ENCODE measurements around the gene ACSF2.
A peak's percentile ranks its signal among the peaks of the same experiment; 100 is the strongest.
"Not testable (repeated sequence)": the region's sequence is repeated elsewhere in the genome, so short reads cannot be mapped to it uniquely, and the experiment has no call there.

Gene ACSF2

DNA sequence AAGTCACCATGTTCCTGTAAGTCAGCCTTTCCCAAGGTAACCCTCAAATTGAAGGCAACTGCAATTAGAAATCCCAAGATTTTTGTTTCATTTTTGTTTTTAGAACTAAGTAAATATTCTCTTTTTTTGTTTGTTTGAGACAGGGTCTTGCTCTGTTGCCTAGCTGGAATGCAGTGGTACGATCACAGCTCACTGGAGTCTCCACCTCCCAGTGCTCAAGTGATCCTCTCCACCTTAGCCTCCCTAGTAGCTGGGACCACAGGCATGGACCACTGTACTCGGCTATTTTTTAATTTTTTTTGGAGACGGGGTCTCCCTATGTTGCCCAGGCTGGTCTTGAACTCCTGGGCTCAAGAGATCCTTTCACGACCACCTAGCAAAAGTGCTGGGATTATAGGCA lies 18.1 kb upstream of the ACSF2 start:
- Histone ChIP-seq H3K27ac (ENCODE audit: low read depth, low read length) (no peak overlapping the region), H3K27me3 (ENCODE audit: control insufficient read depth, insufficient read depth, low read length) (no peaks in the 10 kb centered on the region), H3K9me3 (ENCODE audit: control insufficient read depth, insufficient read depth, low read depth, low read length) (peaks cover 2% of the 10 kb centered on the region; the same call in 1 of the 2 replicates), H3K36me3 (ENCODE audit: control insufficient read depth, insufficient read depth, low read length) (no peaks in the 10 kb centered on the region), H3K9ac (ENCODE audit: low read length) (no peak overlapping the region), H3K4me1 (ENCODE audit: control insufficient read depth, insufficient read depth, low read length) (peaks cover 1% of the 10 kb centered on the region; the same call in 1 of the 2 replicates), H3K4me3 (ENCODE audit: low read depth, low read length) (no peak overlapping the region)

GRCh38 chr17:50412188-50412732 lies 13.8 kb upstream of the ACSF2 start:
- no peak overlapping the region for H3K27ac ChIP-seq (ENCODE audit: low read depth, low read length)
- H3K4me3 ChIP-seq (ENCODE audit: low read depth, low read length), result no peak overlapping the region
- peaks cover 2% of the 10 kb centered on the region; the same call in 1 of the 2 replicates for H3K9me3 ChIP-seq (ENCODE audit: control insufficient read depth, insufficient read depth, low read depth, low read length)
- H3K4me1 ChIP-seq (ENCODE audit: control insufficient read depth, insufficient read depth, low read length), result no peaks in the 10 kb centered on the region
- no peaks in the 10 kb centered on the region for H3K27me3 ChIP-seq (ENCODE audit: control insufficient read depth, insufficient read depth, low read length)
- no peaks in the 10 kb centered on the region for H3K36me3 ChIP-seq (ENCODE audit: control insufficient read depth, insufficient read depth, low read length)
- no peak overlapping the region for H3K9ac ChIP-seq (ENCODE audit: low read length)

DNA sequence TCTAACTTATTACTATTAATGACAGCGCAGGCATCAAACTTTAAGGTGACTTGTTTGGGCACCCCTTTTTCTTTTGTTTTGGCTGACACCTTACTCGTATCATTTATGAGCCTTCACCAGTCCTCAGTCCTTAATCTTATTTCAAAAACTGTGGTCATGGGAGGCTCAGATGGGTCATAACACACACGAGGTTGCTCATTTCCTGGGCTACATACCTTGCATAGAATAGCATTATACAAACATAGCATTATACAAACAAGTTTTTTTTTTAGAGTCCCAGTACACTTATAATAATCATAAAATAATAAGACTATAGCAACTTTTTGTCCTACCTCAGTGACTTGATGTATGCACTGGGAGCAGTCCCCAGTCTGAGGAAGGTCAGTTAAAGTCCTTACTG lies 11.2 kb upstream of the ACSF2 start:
- peaks cover 2% of the 10 kb centered on the region; the same call in 1 of the 2 replicates for H3K9me3 ChIP-seq (ENCODE audit: control insufficient read depth, insufficient read depth, low read depth, low read length)
- H3K36me3 ChIP-seq (ENCODE audit: control insufficient read depth, insufficient read depth, low read length), result no peaks in the 10 kb centered on the region

DNA sequence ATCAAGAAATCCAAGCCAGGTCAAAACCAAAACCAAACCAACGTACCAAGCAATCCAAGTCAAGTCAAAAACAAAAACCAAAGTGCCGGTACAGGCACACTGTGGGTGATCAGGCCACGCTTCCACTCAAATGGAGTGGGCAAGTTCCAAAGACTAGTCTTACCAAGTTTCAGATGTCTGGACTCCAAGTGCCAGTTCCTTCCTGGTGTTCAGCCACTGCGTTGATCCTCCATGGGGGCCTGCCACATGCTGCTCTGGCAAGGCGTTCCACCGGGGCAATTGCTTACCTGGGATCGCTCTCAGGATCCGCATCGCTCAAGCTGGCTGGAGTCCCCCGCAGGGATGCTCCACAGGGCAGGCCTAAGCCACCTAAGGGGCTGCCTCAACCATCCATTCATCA lies 6.4 kb upstream of the ACSF2 start:
- H3K27ac ChIP-seq (ENCODE audit: low read depth, low read length); H3K4me1 ChIP-seq (ENCODE audit: control insufficient read depth, insufficient read depth, low read length); H3K27me3 ChIP-seq (ENCODE audit: control insufficient read depth, insufficient read depth, low read length); H3K9me3 ChIP-seq (ENCODE audit: control insufficient read depth, insufficient read depth, low read depth, low read length); H3K9ac ChIP-seq (ENCODE audit: low read length); H3K36me3 ChIP-seq (ENCODE audit: control insufficient read depth, insufficient read depth, low read length); H3K4me3 ChIP-seq (ENCODE audit: low read depth, low read length): not testable (repeated sequence)

More for the DNA sequence above, 11.2 kb upstream of the ACSF2 start:
- Histone ChIP-seq H3K27me3 (ENCODE audit: control insufficient read depth, insufficient read depth, low read length) (no peaks in the 10 kb centered on the region), H3K27ac (ENCODE audit: low read depth, low read length) (no peak overlapping the region), H3K9ac (ENCODE audit: low read length) (no peak overlapping the region), H3K4me3 (ENCODE audit: low read depth, low read length) (no peak overlapping the region), H3K4me1 (ENCODE audit: control insufficient read depth, insufficient read depth, low read length) (no peaks in the 10 kb centered on the region)

DNA sequence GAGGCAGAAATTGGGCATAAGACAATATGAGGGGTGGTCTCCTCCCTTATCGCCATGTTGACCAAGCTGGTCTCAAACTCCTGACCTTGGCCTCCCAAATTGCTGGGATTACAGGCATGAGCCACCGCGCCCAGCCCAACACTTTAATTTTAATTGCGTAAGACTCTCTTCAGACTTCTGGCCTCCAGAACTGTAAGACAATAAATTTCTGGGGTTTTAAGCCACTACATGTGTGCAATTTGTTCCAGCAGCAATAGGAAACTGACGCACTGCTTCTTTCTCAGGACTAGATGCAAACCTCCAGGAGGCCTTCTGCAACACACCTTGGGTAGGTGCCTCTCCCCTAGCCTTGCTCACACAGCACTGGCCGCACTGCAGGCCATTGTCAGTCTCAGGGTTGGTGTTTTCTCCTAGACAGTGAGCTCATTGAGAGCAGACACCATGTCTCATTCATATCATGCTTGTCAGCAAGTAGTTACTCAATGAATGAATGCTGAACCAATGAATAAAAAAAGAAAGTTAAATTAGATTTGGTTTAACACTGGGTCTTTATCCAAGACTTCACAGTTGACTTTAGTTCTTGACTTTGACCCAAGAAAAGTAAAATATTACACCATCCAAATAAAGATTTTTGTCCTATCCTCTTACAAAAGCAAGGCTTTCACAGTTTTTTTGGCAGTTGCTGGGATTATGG lies 5.5 kb upstream of the ACSF2 start:
- Histone ChIP-seq H3K36me3 (ENCODE audit: control insufficient read depth, insufficient read depth, low read length) (no peaks in the 10 kb centered on the region), H3K27ac (ENCODE audit: low read depth, low read length) (no peak overlapping the region), H3K9ac (ENCODE audit: low read length) (no peak overlapping the region), H3K4me1 (ENCODE audit: control insufficient read depth, insufficient read depth, low read length) (peaks cover 6% of the 10 kb centered on the region; the same call in 1 of the 2 replicates), H3K9me3 (ENCODE audit: control insufficient read depth, insufficient read depth, low read depth, low read length) (no peaks in the 10 kb centered on the region), H3K4me3 (ENCODE audit: low read depth, low read length) (no peak overlapping the region), H3K27me3 (ENCODE audit: control insufficient read depth, insufficient read depth, low read length) (peaks cover 7% of the 10 kb centered on the region)

DNA sequence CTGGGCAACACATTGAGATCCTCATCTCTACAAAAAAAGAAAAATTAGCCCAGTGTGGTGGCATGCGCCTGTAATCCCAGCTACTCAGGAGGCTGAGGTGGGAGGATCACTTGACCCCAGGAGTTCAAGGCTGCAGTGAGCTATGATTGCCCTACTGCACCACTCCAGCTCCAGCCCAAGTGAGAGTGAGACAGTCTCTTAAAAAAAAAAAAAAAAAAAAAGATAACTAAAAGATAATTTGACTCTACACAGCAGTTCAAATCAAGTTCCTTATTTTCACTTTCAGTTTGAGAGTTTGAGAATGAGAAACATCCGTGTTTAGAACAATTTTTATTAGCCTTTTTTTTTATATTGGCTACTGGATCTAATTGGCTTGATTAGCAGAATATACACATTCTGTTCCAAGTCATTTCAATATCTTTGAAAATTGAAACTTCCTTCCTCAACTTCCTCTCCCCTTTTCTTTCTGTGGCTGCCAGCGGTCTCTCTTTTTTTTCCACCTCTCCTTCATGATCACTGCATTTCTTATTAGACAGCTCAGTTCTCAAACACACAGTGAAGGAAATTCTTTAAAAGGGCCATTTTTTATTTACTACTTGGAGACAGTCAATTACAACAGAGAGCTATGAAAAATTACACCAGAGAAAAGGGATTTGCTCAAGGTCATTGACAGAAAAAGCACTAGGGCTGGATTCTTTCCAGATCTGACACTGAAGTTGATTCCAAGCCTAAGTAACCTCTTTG lies 4.5 kb upstream of the ACSF2 start:
- Histone ChIP-seq H3K27me3 (ENCODE audit: control insufficient read depth, insufficient read depth, low read length) (peaks cover 7% of the 10 kb centered on the region), H3K36me3 (ENCODE audit: control insufficient read depth, insufficient read depth, low read length) (no peaks in the 10 kb centered on the region), H3K27ac (ENCODE audit: low read depth, low read length) (no peak overlapping the region), H3K9ac (ENCODE audit: low read length) (no peak overlapping the region), H3K9me3 (ENCODE audit: control insufficient read depth, insufficient read depth, low read depth, low read length) (no peaks in the 10 kb centered on the region), H3K4me1 (ENCODE audit: control insufficient read depth, insufficient read depth, low read length) (peaks cover 9% of the 10 kb centered on the region; the same call in 1 of the 2 replicates), H3K4me3 (ENCODE audit: low read depth, low read length) (no peak overlapping the region)

- no peaks in the 10 kb centered on the region for H3K36me3 ChIP-seq (ENCODE audit: control insufficient read depth, insufficient read depth, low read length)
- peaks cover 18% of the 10 kb centered on the region for H3K4me1 ChIP-seq (ENCODE audit: control insufficient read depth, insufficient read depth, low read length)
- no peak overlapping the region for H3K27ac ChIP-seq (ENCODE audit: low read depth, low read length)
- peaks cover 7% of the 10 kb centered on the region for H3K27me3 ChIP-seq (ENCODE audit: control insufficient read depth, insufficient read depth, low read length)
- H3K9me3 ChIP-seq (ENCODE audit: control insufficient read depth, insufficient read depth, low read depth, low read length), result no peaks in the 10 kb centered on the region
- no peak overlapping the region for H3K4me3 ChIP-seq (ENCODE audit: low read depth, low read length)
- H3K9ac ChIP-seq (ENCODE audit: low read length), result no peak overlapping the region
Observed at GRCh38 chr17:50422738-50423137, 3.3 kb upstream of the ACSF2 start.

GRCh38 chr17:50423553-50424159 lies 2.4 kb upstream of the ACSF2 start:
- H3K36me3 ChIP-seq (ENCODE audit: control insufficient read depth, insufficient read depth, low read length), result no peaks in the 10 kb centered on the region
- no peak overlapping the region for H3K4me3 ChIP-seq (ENCODE audit: low read depth, low read length)
- no peaks in the 10 kb centered on the region for H3K9me3 ChIP-seq (ENCODE audit: control insufficient read depth, insufficient read depth, low read depth, low read length)
- H3K9ac ChIP-seq (ENCODE audit: low read length), result no peak overlapping the region
- peaks cover 18% of the 10 kb centered on the region for H3K4me1 ChIP-seq (ENCODE audit: control insufficient read depth, insufficient read depth, low read length)
- peaks cover 7% of the 10 kb centered on the region for H3K27me3 ChIP-seq (ENCODE audit: control insufficient read depth, insufficient read depth, low read length)
- H3K27ac ChIP-seq (ENCODE audit: low read depth, low read length), result no peak overlapping the region

DNA sequence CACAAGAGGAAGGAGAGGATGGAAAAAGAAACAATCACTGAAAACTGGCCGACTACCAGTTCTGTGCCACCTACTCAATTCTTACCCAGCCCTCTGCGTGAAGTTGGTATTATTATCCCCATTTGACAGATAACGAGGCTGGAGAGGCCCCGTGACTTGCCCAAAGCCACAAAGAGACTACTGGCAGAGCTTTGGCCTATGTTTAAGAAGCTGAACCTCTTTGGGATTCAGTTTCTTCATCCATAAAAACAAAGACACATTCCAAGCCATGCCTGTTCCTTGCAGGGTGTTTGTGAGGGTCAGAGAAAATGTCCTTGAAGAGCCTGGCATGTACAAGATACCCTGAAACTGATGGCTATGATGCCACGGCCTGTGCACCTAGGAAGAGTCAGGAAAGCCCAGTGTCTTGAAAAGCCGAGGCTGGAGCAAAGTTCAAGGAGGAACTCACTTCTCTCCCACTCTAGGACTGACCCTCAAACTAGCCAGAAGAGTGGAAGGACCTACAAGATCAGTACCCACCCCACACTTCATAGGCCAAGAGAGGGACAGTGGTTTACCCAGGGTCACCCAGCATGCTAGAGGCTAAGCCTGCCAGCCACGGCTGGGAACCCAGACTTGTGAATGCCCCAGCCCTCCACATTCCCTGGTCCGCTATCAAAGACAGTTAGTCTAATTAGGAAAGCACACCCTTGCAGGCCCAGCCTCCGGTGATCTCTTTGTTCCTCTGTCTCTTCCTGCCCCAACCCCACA lies 1.6 kb upstream of the ACSF2 start:
- H3K4me3 ChIP-seq (ENCODE audit: low read depth, low read length), result no peak overlapping the region
- peaks cover 7% of the 10 kb centered on the region for H3K27me3 ChIP-seq (ENCODE audit: control insufficient read depth, insufficient read depth, low read length)
- H3K9me3 ChIP-seq (ENCODE audit: control insufficient read depth, insufficient read depth, low read depth, low read length), result no peaks in the 10 kb centered on the region
- no peak overlapping the region for H3K27ac ChIP-seq (ENCODE audit: low read depth, low read length)
- H3K9ac ChIP-seq (ENCODE audit: low read length), result no peak overlapping the region
- peaks cover 18% of the 10 kb centered on the region for H3K4me1 ChIP-seq (ENCODE audit: control insufficient read depth, insufficient read depth, low read length)
- H3K36me3 ChIP-seq (ENCODE audit: control insufficient read depth, insufficient read depth, low read length), result peaks cover 3% of the 10 kb centered on the region; the same call in 1 of the 2 replicates

DNA sequence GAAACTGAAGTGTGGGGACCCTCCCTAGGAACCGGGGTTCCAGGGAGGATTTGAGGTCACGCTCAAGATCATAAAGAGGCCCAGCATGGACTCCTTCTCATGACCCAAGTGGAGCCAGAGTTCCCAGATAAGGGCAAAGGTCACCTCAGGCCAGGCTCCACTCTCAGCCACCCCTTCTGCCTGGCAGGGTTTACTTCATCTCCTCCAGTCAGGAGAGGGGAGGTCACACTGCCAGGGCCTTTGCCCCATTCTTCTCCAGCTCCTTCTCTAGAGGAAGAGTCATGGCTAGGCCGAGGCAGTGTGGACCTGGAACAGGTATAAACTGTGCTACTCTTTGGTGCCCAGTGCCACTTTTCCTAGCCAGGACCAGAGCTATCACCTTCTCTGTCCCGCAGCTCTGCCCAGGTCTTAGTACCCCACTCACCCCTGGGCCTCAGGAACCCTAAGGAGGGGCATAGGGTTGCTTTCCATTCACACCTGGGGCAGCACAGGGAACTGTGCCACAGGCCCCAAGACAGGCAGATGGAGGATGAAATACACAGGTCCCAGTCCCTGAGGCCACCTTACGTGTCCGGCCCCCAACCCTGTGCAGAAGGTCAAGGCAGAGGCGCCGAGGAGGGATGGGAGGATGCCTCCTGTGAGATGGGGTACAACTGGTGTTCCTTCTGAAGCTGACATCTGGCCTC lies 879 bp upstream of the ACSF2 start:
- Histone ChIP-seq H3K4me1 (ENCODE audit: control insufficient read depth, insufficient read depth, low read length) (peaks cover 18% of the 10 kb centered on the region), H3K27me3 (ENCODE audit: control insufficient read depth, insufficient read depth, low read length) (peaks cover 7% of the 10 kb centered on the region), H3K36me3 (ENCODE audit: control insufficient read depth, insufficient read depth, low read length) (peaks cover 3% of the 10 kb centered on the region; the same call in 1 of the 2 replicates), H3K4me3 (ENCODE audit: low read depth, low read length) (peak overlapping the region; percentile 70), H3K9me3 (ENCODE audit: control insufficient read depth, insufficient read depth, low read depth, low read length) (no peaks in the 10 kb centered on the region), H3K27ac (ENCODE audit: low read depth, low read length) (no peak overlapping the region), H3K9ac (ENCODE audit: low read length) (peak overlapping the region; percentile 67)
